Measurements from ENCODE around the gene ARHGEF10L.
A peak's percentile ranks its signal among the peaks of the same experiment; 100 is the strongest.

Gene ARHGEF10L

GRCh38 chr1:17655922-17656321, 116.4 kb downstream of the ARHGEF10L start:
- Histone ChIP-seq H3K4me3 (no peak overlapping the region), H3K27me3 (no peaks in the 10 kb centered on the region), H3K36me3 (peaks cover 88 to 100% (median 97%) of the 10 kb centered on the region in 3 donors), H3K9me3 (no peaks in the 10 kb centered on the region), H3K4me1 (peaks cover 0 to 25% (median 9%) of the 10 kb centered on the region in 4 donors), H3K27ac (peak overlapping the region in 1 of 2 donors; percentile 48)
- intact Hi-C loops (cut with DNase I; ENCODE audit: low total_unique reads) = no loop called here
- no peak for TF ChIP-seq CTCF (IDR thresholded peaks at IDR 0.05)
- DNase-seq = no peak

- Histone ChIP-seq H3K4me1 (peaks cover 0 to 23% (median 5%) of the 10 kb centered on the region in 4 donors), H3K27ac (peak overlapping the region; percentile 38 to 48), H3K9me3 (no peaks in the 10 kb centered on the region), H3K4me3 (no peak overlapping the region), H3K27me3 (no peaks in the 10 kb centered on the region), H3K36me3 (peaks cover 80 to 97% (median 89%) of the 10 kb centered on the region in 3 donors)
- intact Hi-C loops (cut with DNase I; ENCODE audit: low total_unique reads) = no loop called here
- TF ChIP-seq CTCF (IDR thresholded peaks at IDR 0.05) = no peak
- DNase-seq = no peak
Observed at GRCh38 chr1:17657436-17657835, 117.9 kb downstream of the ARHGEF10L start.

DNA sequence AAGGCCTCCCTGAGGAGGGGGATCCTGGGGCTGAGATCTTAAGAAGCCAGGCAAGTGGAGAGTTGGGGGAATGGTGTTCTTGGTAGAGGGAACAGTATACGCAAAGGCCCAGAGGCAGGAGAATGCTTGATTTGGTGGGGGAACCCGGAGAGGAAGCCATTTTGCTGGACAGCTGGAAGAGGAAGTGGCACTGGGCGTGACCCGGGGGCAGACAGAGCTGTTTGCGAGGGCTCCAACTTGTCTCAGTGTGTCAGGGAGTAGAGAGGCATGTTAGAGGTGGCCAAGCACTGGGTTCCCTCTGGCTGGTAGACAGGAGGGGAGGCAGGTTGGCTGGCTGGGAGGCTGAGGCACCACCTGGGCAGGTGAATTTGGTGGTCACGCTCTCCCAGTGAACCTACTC, 119.3 kb downstream of the ARHGEF10L start:
- no peak overlapping the region for H3K4me3 ChIP-seq
- no peak for DNase-seq
- no peak for TF ChIP-seq CTCF (IDR thresholded peaks at IDR 0.05)
- intact Hi-C loops (cut with DNase I; ENCODE audit: low total_unique reads) = no loop called here
- H3K4me1 ChIP-seq = peaks cover 0 to 9% (median 4%) of the 10 kb centered on the region in 4 donors
- no peaks in the 10 kb centered on the region for H3K27me3 ChIP-seq
- H3K9me3 ChIP-seq = no peaks in the 10 kb centered on the region
- peak overlapping the region; percentile 31 to 35 for H3K27ac ChIP-seq
- peaks cover 82 to 97% (median 89%) of the 10 kb centered on the region in 3 donors for H3K36me3 ChIP-seq

DNA sequence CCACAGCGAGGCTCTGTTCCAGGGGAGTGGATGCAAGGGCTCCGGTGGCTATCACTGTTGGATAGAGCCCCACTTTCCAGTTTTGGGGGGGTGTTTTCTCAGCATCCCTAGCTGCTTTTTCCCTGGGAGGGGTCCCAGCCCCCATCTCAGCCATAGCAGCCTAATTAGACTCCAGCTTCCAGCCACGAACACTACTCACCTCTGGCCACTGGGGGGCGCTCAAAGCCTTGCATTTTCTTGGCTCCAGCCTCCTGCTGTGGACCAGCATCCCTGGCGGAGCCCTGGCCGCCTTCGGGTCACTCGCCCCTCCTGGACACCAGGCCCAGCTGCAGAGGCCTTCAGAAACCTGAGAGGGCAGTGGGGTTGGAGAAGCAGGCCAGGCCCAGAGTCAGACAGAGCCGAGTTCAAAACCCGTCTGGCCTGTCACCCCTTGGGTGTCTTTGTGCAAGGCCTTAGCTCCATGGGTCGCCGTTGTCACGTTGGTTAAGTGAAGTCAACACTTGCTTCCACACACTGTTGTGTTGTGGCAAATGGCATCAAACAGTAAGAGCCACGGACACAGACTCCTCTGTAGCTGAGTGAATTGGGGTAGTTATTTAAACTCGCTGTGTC, 122.2 kb downstream of the ARHGEF10L start:
- Histone ChIP-seq H3K9me3 (no peaks in the 10 kb centered on the region), H3K27ac (no peak overlapping the region), H3K4me1 (peaks cover 0 to 5% (median 2%) of the 10 kb centered on the region in 4 donors), H3K4me3 (no peak overlapping the region), H3K36me3 (peaks cover 80 to 97% (median 89%) of the 10 kb centered on the region in 3 donors), H3K27me3 (no peaks in the 10 kb centered on the region)
- intact Hi-C loops (cut with DNase I; ENCODE audit: low total_unique reads) = loop anchor here (5.0 kb wide), 1 partner anchor 441 kb away; no protein-coding TSS in a partner anchor
- peak in 1 of 2 donors; percentile 80 for DNase-seq
- peak; percentile 77 to 80 for TF ChIP-seq CTCF (IDR thresholded peaks at IDR 0.05)

- H3K4me3 ChIP-seq = no peak overlapping the region
- H3K36me3 ChIP-seq = peaks cover 80 to 97% (median 88%) of the 10 kb centered on the region in 3 donors
- TF ChIP-seq CTCF (IDR thresholded peaks at IDR 0.05) = no peak
- H3K27me3 ChIP-seq = no peaks in the 10 kb centered on the region
- H3K27ac ChIP-seq = peak overlapping the region; percentile 33 to 39
- no peak for DNase-seq
- peaks cover 0 to 12% (median 2%) of the 10 kb centered on the region in 4 donors for H3K4me1 ChIP-seq
- H3K9me3 ChIP-seq = no peaks in the 10 kb centered on the region
- intact Hi-C loops (cut with DNase I; ENCODE audit: low total_unique reads) = loop anchor here (5.0 kb wide), 1 partner anchor 440 kb away; no protein-coding TSS in a partner anchor
Observed at GRCh38 chr1:17662296-17662695, 122.8 kb downstream of the ARHGEF10L start.
